GM18507 (cell line): ENCODE measurements around the gene SNAPIN.
"Not testable (repeated sequence)": the region's sequence is repeated elsewhere in the genome, so short reads cannot be mapped to it uniquely, and the experiment has no call there.

Source experiments
- DNase-seq: peaks from one replicate; pipeline ENCODE4 v3.0.0; 2011; ENCODE audit warnings: low read depth; ENCODE audit not compliant: insufficient read length; ENCODE audit errors: extremely low spot score
- FAIRE-seq: peaks from 2 replicates; lab custom pipeline; 2011; peaks lifted over from hg19 to GRCh38; lab: Jason Lieb, UNC

Gene SNAPIN

DNA sequence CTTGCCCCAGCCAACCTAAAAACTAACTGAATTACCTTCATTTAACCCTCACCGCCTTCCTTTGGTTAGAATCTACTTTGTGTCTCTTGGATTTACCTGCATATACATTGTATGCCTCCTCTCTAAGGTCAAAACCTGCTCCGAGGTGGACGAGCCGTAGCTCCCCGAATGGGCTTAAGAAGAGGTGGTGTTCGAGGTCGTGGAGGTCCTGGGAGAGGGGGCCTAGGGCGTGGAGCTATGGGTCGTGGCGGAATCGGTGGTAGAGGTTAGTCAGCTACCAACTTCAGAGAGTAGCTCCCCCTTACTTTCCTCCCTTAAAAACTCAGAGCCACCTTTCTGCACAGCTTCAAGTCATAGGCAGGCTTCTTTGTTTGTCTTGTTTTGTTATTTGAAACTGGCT, 15.4 kb upstream of the SNAPIN start:
- FAIRE-seq (no peak), DNase-seq (no peak)

DNA sequence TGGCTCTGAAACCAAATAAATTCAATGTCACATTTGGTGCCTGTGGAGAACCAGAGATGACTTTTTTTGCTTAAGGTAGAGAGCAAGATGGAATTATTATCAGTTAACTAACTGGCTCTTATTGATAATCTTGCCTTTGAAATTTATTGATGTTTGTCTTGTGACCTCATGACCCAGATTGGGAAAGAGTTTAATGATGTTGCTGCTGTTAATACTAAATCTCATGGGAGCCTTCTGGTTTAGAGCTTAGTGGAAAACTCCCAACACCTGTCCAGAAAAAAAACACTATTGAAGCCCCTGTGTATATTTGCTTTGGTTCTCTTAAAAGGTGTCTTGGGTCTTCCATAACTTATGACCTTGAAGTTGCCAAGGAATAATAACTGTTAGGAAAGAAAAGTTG, 14.7 kb upstream of the SNAPIN start:
- no peak for DNase-seq
- no peak for FAIRE-seq

DNA sequence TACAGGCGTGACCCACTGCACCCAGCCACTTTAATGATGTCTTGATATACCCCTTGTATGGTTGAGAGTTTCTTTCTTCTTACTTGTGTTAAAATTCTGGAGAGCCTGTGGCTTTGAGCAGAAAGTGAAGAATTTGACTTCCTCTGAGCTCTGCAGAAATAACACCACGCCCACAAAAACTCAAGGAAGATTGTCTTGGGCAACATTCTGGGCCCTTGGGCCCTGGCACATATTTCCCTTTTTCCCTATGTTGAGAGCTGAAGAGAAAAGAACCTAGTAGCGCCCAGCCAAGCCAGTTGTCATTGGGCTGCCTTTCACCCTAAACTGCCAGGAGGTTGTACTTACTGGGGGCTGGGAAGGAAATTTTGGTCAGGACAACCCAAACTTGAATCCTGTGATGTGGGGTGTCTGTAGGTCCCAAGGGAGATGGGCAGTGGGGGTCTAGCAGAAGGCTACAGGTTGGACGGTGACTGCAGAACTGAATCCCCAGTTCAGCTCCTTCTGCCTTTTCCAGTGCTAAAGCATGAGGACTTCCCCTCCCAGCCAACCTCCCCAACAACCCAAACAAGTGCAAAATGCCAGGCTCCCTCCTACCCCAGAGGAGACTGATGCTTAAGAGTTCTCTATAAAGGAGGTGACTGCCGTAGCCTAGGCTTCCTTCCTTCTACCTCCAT, 11.7 kb upstream of the SNAPIN start:
- no peak for FAIRE-seq
- DNase-seq: no peak

DNA sequence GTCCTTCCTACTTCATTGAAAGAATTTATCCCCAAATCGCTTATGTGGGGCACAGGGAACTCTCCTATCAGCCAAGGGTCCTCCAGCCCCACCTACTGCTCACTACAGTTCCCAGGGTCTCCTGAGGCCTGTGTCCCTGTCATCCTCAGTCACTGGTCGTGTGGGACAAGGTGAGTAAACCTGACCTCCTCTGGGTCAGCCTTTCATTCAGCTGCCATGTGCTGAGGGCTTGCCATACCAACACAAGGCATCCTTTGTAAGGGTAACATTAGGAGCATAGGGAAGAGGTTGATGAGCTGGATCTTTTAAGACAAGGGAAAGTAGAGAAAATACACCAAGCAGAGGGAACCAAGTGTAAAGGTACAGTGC, 11.2 kb upstream of the SNAPIN start:
- FAIRE-seq (no peak), DNase-seq (no peak)

DNA sequence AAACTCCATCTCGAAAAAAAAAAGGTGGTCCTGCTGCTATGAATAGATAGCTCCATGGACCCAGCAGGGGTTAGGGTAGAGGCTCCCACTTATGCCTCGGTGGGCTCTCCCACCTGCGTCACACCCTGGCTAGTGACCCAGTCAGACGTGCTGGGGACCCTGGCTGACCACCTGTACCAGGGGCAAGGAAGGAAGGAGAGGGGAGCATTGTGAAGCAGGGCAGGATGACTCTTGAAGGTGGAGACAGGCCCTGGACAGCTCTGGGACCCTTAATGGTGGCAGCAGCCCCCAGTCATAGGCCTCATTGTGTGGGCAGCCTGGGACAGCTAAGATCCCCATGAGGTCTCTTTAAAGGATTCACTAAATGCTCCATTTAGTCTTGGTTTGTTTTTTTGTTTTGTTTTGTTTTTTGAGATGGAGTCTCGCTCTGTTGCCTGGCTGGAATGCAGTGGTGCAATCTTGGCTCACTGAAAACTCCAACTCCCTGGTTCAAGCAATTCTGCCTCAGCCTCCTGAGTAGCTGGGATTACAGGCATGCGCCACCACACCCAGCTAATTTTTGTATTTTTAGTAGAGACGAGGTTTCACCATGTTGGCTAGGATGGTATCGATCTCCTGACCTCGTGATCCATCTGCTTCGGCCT, 10.4 kb upstream of the SNAPIN start:
- FAIRE-seq: no peak

DNA sequence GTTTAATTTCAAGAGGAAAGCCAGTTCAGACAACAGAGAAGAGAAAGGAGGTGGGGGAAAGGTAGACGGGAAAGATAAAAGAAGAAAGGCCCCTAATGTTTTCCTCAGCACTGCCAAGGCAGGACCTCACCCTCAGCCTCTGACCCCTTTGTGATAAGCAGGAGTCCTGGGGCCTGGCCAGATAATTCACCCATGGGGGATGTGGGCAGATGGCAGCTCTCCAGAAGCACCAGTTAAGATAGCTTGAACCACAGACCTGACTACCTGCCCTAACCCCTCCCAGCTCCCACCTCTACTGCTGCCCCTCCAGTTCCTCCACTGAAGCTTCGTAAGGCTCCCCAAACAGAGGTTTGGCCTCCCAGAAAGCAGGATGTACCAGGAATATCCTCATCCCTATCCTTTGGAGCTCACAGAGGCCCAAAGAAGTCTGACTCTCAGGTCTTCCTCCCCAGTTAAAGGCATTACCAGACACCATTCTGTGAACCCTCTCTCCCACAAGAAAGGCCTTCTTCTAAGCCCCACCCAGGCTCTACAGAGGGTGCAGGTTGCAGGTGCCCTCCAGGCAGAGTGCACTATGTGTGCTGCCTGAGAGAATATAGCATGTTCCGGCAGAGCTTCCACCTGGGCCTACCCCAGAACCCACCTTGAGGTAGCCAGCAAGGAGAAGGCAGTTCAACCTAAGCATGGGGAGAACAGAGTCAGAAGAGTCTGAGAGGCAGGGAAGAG, 9.2 kb upstream of the SNAPIN start:
- DNase-seq: no peak
- no peak for FAIRE-seq

More for the DNA sequence above, 10.4 kb upstream of the SNAPIN start:
- DNase-seq: no peak

DNA sequence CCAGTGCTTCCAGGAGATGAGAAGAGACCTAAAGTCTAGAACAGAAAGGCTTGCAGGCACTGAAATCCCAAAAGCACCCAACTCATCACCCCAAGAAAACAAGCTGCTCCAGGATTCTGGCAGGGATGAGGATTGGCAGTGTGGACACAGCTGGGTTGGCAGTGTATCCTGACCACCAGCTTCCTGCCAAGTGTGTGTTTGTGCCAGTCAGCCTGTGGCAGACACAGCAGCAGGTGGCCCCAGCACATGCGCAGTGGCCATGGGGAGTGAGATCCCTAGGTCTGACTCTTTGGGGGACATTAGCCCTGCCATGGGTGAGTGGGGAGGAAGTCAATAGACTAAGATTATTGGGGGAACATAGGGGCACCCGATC, 8.7 kb upstream of the SNAPIN start:
- no peak for DNase-seq

DNA sequence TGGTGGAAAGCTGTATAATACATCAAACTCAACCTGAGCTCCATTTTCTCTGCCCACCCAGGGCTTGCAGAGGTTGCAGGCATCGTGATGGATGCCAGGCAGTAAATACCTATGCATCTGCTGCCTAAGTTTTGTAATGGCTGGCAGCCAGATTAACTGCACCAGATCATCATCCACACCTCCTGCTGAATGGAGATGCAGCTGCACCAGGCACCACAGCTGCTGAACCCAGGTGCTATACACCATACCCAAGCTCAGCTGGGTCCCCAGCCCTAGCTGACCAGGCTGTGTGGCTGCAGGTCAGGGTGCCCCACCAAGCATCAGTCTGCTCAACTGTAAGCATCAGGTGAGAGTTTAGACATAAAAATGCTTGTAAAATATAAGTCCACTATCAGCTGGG, 6.7 kb upstream of the SNAPIN start:
- FAIRE-seq (no peak), DNase-seq (no peak)

More for the DNA sequence above, 8.7 kb upstream of the SNAPIN start:
- FAIRE-seq: no peak

DNA sequence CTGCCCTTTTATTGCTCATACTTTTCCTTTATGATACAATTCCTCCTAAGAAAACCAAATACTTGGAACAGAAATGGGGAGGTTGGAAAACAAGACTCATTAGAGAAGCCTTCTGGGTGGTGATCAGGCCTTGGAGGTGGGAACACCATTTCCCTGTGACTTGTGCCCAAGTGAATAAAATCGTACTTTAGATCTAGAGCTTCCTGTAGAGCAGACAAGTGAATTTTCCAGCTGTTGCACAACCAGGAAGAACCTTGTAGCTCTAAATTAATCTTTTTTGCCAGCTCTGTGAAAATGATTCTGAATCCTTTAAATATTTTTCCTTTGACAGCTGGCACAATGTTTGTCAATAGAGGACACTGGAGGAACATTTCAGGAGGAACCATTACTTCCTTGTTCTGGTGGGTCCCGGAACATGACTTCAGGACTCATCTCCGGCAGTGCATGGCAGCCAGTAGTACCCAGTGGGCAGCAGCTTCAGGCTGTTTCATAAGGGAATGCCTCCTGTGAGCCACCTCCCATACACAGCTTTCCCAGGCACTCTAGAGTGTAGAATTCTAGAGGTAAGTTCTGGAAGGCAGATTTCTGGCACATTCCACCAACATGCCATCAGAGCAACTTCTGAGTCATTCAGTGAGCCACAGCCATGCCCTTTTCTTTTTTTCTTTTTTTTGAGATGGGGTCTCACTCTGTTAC, 5.5 kb upstream of the SNAPIN start:
- FAIRE-seq (no peak), DNase-seq (no peak)

DNA sequence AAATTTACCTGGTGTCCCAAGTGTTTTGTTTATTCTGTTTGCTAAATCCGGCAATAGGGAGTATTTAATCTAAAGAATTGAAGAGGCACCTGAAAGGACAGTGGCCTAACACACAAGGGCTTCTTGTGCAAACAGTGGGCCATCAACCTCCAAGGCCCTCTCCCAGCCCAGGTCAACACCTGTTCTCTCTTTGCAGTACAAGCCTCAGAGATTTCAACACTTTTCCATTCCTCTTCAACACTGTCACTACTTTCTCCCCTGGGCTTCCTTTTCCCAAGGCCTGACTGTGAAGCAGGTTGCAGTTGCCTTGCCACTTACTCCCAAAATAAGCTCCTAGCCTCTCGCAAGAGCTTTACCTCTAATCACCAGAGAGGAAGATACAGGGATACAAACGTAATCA, 3.2 kb upstream of the SNAPIN start:
- DNase-seq (no peak), FAIRE-seq (no peak)

DNA sequence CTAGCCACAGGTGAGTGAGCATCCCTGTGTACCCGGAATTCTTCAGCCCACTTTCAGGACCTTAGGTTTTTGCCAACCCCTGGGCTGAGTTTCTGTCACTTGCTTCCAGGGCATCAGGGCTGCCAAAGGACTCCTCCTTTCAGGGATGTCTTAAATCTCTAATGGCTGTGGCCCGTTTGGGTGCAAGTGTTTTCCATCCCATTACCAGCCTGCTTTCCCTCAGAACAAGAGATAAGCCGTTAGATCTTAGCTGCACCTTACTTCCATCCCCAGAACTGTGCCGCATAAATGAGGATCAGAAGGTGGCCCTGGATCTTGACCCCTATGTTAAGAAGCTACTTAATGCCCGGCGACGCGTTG, 652 bp downstream of the SNAPIN start:
- FAIRE-seq (no peak), DNase-seq (no peak)

DNA sequence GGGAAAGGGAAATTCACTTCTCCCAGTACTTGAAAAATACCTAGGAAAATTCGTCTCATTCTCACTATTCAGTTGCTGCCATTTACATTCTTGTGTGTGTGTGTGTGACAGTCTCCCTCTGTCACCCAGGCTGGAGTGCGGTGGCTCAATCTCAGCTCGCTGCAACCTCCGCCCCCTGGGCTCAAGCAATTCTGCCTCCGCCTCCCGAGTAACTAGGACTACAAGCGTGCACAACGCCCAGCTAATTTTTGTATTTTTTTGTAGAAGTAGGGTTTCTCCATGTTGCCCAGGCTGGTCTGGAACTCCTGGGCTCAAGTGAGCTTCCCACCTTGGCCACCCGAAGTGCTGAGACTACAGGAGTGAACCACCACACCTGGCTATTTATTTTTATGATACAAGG, 1.2 kb downstream of the SNAPIN start:
- FAIRE-seq: no peak
- no peak for DNase-seq

DNA sequence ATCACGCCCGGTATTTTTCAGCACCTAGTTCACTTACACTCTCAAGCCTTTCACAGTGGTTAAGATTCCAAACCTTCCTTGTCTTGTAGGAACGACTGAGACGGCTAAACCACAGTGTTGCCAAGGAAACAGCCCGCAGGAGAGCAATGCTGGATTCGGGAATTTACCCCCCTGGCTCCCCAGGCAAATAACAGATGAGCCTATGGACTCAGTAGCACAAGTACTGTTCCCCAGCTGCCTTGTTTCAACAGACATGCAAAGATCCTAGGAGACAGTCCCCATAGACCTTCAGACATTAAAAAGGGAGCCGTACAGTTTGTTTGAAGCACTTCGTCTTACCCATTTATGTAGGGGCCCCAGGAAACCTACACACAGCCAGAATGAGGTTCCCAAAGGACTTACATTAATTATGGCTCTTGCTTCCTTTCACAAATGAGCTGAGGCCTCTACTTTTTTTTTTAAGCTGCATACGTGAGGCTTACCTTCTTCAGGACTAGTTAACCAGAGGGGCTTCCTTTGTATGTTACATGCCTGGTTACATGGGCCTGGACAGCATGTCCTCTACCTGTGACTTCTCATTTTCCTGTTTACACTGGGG, 2.7 kb downstream of the SNAPIN start:
- FAIRE-seq (no peak), DNase-seq (no peak)

DNA sequence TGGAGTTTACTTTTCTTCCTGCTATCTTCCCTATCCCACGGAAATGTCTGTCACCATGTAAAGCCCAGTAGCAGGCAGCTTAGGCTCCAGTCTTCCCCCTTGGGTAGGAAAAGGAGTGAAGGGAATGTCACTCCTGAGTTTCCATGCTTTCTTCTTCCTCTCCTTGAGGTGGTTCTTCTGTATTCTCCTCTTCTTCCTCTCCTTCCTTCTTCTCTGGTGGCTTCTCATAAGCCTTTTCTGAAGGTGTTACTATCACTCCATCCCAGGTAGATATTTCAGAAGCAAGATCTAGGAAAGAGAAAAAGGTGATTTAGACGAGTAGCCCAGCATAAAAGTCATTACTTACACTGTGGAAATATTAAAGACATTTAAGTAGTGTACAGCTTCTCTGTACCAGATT, 3.8 kb downstream of the SNAPIN start:
- DNase-seq: no peak
- FAIRE-seq: no peak

DNA sequence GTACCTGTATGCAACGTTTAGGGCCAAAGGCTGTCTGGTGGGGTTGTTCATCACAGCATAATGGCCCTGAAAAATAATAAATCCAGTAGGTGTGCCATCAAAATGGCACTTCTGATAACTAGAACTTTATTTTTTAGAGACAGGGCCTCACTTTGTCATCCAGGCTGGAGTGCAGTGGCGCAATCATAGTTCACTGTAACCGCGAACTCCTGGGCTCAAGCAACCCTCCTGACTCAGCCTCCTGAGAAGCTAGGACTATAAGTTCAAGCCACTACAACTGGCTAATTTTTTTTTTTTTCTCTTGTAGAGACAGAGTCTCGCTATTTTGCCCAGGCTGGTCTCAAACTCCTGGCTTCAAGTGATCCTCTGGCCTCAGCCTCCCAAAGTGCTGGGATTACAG, 4.7 kb downstream of the SNAPIN start:
- FAIRE-seq (no peak), DNase-seq (no peak)

DNA sequence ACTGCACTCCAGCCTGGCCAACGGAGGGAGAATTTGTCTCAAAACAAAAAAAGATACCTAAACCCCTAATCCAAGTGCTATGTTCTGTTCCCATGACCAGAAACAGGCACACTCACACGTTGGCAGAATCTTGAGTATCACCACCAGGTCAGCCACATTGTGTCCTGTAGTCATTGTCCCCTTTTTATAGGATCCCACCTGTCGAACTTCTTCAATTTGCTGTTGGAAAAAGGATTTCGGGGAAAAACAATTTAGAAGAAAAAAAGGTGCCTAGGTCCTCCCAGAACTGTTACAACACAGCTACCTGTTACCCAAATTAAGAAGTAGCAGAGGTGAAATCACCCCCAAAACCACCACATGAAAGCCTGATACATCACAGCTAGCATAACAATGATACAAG, 8.9 kb downstream of the SNAPIN start:
- FAIRE-seq (no peak), DNase-seq (no peak)

DNA sequence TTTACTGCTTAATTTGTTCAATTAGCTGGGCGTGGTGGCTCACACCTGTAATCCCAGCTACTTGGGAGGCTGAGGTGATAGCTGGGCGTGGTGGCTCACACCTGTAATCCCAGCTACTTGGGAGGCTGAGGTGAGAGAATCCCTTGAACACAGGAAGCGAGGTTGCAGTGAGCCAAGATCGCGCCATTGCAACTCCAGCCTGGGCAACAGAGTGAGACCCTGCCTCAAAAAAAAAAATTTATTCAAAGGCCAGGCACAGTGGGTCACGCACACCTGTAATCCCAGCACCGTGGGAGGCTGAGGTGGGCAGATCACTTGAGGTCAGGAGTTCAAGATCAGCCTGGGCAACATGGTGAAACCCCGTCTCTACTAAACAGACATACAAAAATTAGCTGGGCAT, 10.2 kb downstream of the SNAPIN start:
- FAIRE-seq, DNase-seq: not testable (repeated sequence)

DNA sequence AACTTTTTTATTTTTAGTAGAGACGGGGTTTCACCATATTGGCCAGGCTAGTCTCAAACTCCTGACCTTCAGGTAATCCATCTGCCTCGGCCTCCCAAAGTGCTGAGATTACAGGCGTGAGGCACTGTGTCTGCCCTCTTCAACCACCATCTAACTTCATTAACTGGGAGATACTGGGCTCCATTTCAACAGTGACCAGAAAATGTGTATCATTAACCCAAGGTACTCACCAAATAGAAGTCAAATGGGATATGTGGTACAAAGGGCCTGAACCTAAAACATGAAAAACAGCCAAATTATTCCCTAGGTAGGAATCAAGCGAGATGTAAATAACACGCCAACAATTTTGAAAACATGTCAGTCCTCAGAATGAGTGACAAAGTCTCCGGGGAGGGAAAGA, 11.1 kb downstream of the SNAPIN start:
- FAIRE-seq (no peak), DNase-seq (no peak)

DNA sequence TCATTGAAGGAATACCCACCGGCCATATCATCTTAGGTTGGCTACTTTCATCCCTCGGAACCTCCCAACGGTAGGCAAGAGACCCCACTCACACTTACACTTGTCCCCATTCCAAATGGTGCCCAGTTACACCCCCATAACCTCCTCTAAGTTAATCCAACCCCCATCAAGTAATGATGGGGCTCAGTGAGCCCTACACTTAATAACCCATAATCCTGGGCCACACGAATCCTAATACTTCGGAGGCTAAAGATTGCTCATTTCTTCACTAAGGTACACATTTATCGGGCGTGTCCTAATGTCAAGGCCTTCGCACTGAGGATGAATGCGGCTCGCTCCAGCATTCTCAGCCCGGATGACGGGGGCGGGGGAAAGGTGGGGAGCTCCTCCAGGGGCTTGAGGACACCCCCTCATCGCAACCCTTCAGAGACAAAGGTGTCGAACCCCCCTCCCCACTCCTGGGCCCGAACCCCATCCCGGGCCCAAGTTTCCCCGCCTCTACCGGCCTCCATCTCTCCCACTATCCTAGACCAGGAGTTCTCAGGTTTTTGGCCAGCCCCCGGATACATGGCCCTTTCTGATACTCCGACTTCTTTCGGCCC, 11.9 kb downstream of the SNAPIN start:
- FAIRE-seq (no peak), DNase-seq (no peak)
